SKM-1 (cell line): Measurements from ENCODE around the gene NR1H2.
"Not testable (repeated sequence)": the region's sequence is repeated elsewhere in the genome, so short reads cannot be mapped to it uniquely, and the experiment has no call there.

Source experiments
- DNase-seq: peaks from one replicate; lab custom pipeline; 2025; ENCODE audit not compliant: unreplicated experiment; lab: John Stamatoyannopoulos, UW

Gene NR1H2

GRCh38 chr19:50377517-50377916 lies 1.3 kb downstream of the NR1H2 start:
- DNase-seq, result no peak

- DNase-seq, result no peak
Observed at GRCh38 chr19:50378169-50378862, 2.1 kb downstream of the NR1H2 start.

- DNase-seq, result no peak
Observed at GRCh38 chr19:50378863-50379236, 2.6 kb downstream of the NR1H2 start.

GRCh38 chr19:50379602-50380001 lies 3.3 kb downstream of the NR1H2 start:
- no peak for DNase-seq

- DNase-seq, result no peak
Observed at GRCh38 chr19:50380137-50380536, 3.9 kb downstream of the NR1H2 start.

- DNase-seq, result no peak
Observed at GRCh38 chr19:50380751-50381151, 4.5 kb downstream of the NR1H2 start.

- DNase-seq, result no peak
Observed at GRCh38 chr19:50381881-50382729, 5.8 kb downstream of the NR1H2 start.

GRCh38 chr19:50383001-50383851 lies 7.0 kb downstream of the NR1H2 start:
- no peak for DNase-seq

- DNase-seq, result peak; percentile 86
Observed at GRCh38 chr19:50383852-50384684, 7.8 kb downstream of the NR1H2 start, which contains the start of gene POLD1. Gene POLD1 (plus strand): TSS chr19:50384347. CDS start chr19:50398852, 14,505 bp downstream.

GRCh38 chr19:50384685-50385535 lies 8.7 kb downstream of the NR1H2 start:
- no peak for DNase-seq

- no peak for DNase-seq
Observed at GRCh38 chr19:50387176-50387867, 11.1 kb downstream of the NR1H2 start.

GRCh38 chr19:50387868-50388245 lies 11.6 kb downstream of the NR1H2 start:
- DNase-seq, result no peak

- DNase-seq, result not testable (repeated sequence)
Observed at GRCh38 chr19:50390295-50390694, 14.0 kb downstream of the NR1H2 start.

GRCh38 chr19:50390952-50391351 lies 14.7 kb downstream of the NR1H2 start:
- DNase-seq, result not testable (repeated sequence)

- no peak for DNase-seq
Observed at GRCh38 chr19:50392759-50393158, 16.5 kb downstream of the NR1H2 start.

- DNase-seq, result no peak
Observed at GRCh38 chr19:50393589-50393988, 17.3 kb downstream of the NR1H2 start.

GRCh38 chr19:50394017-50394416 lies 17.8 kb downstream of the NR1H2 start:
- DNase-seq, result no peak

GRCh38 chr19:50398675-50399367 lies 22.6 kb downstream of the NR1H2 start:
- no peak for DNase-seq
